ENCODE data around the gene FGD3.

FGD3 gene

DNA sequence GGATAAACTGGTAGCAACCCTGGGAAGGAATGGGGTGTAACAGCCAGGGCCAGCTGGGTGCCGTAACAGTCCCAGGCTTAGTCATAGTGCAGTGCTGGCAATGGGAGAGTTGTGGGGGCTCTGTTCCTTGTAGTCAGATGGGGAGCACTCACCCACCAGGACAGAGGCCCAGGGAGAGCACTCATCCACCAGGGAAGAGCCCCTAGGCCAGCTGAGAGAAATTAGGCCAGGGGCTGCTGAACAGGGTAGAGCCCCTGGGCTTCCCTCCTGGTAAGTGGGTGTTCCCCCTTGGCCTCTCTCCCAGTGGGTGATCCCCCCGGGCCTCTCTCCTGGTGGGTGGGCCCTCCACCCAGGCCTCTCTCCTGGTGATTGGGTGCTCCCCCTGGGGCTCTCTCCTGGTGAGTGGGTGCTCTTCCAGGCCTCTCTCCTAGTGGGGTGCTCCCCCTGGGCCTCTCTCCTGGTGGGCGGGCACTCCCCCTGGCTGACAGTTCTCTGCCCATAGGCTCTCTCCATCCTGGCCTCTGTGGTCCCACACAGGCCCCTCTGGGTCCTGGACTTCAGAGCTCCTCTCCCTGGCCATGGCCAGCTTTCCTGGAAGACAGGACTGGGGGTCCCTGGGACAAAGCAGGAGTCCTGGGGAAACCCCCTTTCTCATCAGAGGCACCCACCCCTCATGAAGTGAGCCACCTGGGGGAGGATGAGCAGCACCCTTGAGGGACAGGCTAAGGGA is 13.4 kb downstream of the FGD3 start:
- no peak for DNase-seq

GRCh38 chr9:92961627-92962302 is 14.4 kb downstream of the FGD3 start:
- DNase-seq, result no peak

- DNase-seq, result no peak
Measured at GRCh38 chr9:92962303-92962649, 15.0 kb downstream of the FGD3 start.

DNA sequence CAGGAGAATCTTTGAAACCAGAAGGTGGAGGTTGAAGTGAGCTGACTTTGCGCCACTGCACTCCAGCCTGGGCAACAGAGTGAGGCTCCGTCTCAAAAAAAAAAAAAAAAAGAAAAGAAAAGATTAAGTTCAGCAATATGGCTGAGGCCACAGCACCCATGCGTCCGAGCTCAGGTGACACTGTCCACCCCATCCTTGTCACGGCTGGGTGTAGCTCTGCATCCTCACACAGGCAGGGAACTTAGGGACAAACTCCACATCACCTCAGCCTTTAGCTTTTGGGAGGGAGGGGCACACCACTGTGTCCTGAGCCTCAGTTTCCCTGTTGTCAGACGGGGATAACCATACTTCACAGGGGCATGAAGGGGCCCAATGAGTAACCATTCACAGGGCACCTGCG is 15.5 kb downstream of the FGD3 start:
- DNase-seq, result no peak

DNA sequence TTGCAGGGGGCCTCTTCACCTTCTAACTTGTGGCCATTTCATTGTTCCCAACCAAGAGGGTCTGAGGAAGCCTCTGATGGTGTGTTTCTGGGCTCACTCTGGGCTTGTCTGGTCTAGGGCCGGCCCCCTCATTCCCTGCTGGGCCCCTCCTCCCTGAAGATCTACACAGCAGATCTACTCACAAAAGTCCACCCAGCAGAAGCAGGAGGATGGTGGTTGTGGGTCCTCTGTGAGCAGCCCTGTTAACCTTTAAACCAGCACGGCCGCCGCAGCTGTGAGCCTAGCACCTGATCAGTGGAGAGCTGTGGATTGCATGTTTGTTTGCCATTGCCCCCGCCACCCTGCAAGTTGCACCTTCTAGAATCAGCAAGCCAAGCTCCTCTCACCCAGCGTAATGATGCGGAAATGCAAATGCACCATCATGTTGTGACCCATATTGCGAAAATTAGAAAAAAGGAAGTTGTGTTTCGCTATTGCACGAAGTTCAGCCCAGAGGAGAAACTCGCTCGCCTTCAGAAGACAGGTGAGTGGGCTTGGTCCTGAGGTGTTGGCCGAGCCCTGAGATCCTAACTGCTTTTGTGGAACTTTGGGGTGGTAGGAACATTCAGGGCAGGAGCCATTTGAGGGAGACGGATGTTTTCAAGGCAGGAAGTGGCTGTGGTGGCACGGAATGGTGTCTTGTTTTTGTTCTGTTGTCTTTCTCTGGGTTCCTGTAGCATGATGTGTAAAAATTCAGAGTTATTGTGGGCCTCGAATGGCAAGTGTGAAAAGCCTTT is 16.7 kb downstream of the FGD3 start:
- peak; percentile 69 for DNase-seq

DNA sequence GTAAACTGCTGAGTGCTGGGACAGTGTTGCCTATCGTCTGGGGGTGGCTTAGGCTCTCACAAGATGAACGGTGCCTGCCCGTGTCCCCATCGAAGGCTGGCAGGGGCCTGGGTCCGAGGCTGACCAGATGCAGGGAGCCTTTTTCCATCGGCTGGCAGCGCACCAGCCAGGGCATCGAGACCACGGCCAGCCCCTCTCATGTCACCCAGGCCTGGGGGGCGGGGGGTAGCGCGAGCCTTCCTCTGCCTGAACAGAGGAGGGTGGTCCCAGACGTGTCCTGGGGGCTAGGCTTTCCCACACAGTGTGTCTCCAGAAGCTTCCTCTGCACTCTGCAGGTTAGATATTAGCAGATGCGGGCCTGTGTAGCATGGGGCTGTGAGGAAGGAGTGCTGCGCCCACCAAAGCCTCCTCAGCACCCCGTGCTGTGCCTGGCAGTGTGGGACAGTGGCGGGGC is 17.3 kb downstream of the FGD3 start:
- DNase-seq, result no peak

GRCh38 chr9:92965061-92965758 is 17.9 kb downstream of the FGD3 start:
- DNase-seq, result no peak

DNA sequence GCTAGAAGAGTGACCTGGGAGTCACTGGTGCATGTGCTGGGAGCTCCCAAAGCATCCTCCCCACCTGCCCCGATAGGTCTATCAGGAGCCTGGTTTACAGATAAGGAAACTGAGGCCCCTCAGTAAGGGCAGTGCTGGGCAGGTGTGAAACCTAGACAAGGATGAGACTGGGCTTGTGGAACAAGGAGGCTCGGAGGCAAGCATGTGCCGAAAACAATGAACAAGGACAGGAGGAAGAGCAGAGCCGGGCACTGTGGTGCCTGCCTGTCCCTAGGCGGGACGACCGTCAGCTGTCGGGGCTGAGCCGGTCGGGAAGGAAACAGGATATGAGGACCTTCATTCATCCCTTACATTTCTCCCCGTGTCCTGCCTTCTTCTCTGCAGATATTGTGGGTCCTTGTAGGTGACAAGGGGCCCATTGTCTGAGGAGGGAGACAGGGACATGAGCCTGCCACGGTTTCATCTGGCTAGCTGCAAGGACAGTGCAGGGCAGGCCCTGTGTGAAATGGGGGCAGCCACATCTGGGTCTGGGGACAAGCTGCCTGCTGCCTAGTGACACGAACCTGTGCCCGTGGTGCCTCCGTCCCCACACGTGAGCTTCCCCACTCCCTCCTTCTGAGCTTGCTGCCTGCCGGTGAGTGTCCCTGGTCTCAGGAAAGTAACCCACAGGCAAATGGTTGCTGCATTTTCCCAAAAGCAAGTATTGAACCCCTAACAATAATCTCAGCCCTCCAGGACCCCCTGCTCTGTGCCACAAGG is 18.6 kb downstream of the FGD3 start:
- no peak for DNase-seq

DNA sequence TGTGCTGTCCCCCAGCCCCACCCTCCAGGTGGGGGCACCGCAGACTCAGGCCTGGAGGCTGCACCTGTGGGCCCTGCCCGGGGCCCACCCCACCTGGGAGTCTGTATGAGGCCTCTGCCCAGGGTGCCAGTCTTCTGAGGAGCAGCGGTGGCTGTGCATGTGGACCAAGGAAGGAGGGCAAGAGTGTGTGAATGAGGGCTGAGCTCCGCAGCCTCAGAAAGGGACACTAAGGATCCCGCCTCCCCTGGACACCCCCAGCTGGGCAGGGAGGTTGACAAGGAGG is 19.1 kb downstream of the FGD3 start:
- no peak for DNase-seq

GRCh38 chr9:92968081-92968480 is 20.8 kb downstream of the FGD3 start:
- DNase-seq, result no peak

DNA sequence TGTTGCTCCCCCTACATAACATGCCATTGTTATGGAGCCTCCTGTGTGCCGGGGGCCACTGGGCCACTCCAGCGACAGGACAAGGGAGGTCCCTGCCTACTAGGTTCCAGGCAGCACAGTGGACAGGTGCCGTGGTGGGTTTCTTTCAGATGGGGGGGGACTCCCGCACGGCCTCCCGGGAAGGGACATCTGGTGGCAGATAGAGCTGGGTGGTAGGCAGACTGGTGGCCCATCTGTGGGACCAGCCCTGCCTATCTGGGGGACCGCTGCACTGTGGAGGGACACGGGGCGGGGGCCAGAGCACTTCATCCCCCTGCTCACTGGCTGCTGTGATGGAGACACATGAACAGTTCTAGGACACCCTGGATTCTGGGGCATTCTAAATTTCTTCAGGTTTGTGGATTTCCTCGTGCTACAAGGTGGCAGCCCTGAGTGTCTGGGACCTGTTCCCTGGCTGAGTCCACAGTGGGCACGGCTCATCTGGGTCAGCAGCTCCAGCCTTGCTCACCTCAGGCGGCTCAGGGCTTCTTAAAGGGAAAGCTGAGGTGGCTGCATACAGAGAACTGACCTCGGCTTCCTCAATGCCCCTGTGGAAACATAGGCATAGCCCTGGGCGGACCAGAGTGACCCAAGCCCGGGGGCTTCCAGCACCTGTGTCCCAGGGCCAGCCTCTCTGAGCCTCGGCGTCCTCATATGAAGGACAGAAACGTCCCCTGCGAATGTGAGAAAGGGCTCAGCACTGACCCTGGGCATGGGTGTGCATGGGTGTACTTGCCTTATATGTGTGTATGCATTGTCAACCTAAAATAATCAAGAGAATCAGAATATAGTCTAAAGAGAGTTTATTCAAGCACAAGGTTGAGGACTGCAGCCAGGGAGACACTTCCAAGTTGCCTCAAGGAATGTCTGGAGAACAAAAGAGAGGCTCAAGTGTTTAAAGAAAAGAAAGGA is 22.5 kb downstream of the FGD3 start:
- no peak for DNase-seq

GRCh38 chr9:92970467-92970923 is 23.2 kb downstream of the FGD3 start:
- DNase-seq, result no peak

- no peak for DNase-seq
Measured at GRCh38 chr9:92971121-92971520, 23.8 kb downstream of the FGD3 start.

DNA sequence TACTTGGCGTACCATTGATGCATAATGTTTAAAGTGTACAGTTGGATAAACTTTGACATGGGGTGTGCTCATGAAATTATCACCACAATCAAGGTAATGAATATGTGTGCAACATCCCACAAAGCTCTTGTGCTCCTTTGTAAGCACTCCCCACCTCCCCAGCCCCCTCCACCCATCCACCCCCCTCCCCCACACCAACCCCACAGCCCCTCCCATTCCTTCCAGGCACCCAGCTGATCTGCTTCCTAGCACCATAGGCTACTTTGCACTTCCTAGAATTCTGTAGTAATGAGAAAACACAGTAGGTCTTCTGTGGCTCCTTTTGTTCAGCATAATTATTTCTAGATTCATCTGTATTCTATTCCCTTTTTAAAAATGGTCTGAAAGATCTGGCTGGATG is 24.5 kb downstream of the FGD3 start:
- DNase-seq, result no peak

DNA sequence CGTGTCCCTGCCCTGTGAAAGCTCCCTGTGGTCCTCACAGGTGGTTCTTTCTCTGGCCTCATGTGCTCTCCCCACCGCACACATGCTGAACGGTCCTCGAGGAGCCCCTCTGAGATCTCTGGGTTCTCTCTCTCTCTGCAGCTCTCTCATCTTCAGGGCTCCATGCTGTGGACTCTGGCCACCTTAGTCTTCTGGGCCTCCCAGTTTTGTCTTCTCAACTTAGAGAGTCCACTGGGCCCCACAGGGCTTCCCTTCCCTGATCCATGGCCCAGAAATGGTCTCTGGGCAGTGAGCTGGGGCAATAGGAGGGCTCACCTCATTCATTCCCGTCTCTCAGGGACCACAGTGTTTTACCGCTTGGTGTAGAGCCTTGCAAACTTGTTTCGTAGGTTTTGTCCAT is 26.4 kb downstream of the FGD3 start:
- no peak for DNase-seq

DNA sequence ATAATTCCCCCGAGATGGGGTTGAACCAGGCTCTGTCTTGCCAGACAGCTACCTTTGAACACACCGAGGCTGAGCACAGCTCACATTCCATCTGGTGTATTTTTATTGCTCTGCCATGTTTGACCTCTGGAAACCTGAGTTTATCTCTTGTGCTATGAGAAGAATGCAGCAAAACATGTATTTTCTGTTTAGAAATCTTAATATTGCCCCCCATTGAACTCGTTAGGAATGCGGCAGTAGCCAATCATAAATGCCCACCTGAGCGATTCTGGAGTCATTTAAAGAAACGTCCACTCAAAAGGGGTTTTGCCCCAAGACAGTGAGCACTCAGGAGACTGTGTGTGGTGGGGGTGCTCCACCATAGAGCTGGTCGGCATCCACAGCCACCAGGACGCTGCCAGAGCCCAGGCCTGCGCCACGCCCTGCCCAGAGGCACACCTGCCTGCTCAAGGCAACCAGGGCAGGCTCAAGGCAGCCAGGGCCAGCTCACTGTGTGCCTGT is 26.9 kb downstream of the FGD3 start:
- DNase-seq, result no peak

DNA sequence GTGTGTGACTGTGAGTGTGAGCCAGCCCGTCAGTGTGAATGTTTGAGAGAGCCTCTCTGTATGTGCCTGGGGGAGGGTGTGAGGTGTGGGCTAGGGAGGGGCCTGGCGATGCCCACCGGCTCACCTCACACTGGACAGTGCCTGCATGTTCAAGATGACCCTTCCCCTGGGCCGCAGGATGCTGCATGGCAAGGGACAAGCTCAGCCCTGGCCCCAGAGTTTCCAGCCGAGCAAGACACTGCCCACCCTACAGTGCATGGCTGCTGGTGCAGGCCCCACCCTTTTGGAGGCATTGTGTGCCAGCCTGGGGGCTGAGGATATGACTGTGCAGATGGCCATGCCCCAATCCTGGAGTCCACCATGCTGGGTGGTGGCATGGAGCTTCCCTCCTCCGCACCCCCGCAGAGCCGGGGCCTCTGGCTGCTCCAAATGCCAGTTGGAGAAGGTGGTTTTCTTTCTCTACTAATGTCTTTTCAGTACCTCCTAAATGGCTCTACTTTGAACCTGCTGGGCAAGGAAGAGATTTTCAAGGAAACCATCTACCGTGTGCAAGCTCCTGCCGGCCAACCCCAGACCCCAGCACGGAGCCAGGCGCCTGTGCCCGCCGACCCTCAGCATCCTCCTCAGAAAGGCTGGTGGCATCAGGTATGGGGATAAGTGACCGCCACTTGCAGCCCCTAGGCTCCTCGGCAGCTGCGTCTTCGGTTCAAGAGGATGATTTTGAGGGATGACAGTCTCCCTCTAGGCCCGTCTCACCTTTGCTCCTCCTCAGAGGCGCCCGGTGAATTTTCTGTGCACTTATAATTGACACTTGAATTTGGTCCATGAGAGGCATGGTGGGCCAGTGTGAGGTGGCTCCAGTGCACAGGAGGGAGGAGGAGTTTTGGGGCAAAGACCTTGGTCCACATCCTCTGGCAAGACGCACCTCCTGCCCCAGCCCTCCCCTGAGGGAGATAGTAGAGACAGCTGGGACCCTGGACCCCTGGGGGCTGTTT is 27.7 kb downstream of the FGD3 start:
- no peak for DNase-seq

DNA sequence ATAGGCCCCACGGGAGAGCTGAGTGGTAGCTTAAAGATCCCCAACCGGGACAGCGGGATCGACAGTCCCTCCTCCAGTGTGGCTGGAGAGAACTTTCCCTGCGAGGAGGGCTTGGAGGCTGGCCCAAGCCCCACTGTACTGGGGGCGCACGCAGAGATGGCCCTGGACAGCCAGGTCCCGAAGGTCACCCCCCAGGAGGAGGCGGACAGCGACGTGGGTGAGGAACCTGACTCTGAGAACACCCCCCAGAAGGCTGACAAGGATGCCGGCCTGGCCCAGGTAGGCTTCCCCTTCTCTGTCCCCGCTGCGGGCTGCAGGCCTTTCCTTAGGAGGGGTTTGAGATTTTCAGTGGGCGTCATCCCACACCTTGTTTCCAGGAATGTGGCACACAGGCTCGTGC is 29.1 kb downstream of the FGD3 start:
- no peak for DNase-seq

DNA sequence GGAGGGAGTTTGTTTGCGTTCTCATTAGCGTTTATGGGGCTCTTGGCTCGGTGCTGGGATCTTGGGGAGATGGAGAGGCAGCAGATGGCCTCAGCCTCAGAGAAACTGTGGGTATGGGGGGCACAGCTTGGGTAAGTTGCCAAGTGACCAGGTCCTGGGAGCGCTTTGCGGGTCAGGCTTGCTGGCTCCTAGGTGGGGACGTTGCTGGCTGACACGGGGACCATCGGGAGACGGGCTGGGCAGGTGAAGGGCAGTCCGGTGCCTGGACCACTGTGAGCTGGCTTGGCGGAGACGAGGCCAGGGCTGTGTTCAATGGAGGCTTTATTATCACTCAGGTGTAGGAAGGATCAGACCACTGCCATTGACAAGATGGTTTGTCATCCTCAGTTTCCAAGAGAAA is 30.0 kb downstream of the FGD3 start:
- DNase-seq, result no peak

- no peak for DNase-seq
Measured at GRCh38 chr9:92978345-92978875, 31.1 kb downstream of the FGD3 start.

Data from SIG-M5 (cell line).